ENCODE data around the gene GTPBP1.

Gene GTPBP1

DNA sequence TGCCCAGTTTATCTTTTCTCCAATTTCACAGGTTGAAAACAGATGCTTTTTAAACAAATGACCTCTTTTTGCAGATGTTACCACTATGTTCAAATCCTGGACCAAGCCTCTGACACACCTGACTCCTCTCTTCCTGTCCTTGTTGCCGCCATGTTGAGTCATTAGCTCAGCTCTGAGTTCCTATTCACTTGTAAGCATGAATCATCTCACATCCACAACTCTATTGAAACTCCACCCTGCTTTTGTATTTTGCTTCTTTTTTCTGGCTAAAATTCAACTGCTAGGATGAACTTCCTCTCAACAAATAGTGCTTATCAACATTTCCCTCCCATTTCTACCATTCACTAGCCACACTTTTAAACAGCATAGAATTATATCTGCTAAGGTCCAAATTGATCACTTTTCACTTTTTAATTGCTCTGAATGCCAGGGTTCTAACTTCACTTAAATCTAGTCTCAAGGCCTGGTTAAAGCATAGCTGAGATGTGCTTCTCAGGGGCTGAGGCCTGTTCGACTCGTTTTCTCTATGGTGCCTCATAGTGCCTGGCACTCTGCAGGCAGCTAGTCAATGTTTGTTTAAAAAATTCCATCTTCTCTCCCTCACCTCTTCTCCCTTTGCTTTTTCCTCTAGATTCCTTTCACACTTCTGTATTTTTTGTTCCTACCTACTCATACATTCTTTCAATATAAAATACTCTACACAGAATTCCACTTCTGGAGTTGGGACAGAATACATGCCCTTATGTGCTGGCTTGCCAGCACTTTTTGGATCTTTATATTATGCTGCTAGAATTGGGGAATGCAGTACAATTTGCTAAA is 8.9 kb upstream of the GTPBP1 start:
- peak overlapping the region; percentile 95 for H3K4me3 Mint-ChIP-seq
- no peak for DNase-seq
- peak overlapping the region; percentile 37 for H3K27ac Mint-ChIP-seq
- H3K27me3 Mint-ChIP-seq (ENCODE audit: low read depth, poor library complexity), result no peaks in the 10 kb centered on the region
- TF ChIP-seq, protein P1, sequence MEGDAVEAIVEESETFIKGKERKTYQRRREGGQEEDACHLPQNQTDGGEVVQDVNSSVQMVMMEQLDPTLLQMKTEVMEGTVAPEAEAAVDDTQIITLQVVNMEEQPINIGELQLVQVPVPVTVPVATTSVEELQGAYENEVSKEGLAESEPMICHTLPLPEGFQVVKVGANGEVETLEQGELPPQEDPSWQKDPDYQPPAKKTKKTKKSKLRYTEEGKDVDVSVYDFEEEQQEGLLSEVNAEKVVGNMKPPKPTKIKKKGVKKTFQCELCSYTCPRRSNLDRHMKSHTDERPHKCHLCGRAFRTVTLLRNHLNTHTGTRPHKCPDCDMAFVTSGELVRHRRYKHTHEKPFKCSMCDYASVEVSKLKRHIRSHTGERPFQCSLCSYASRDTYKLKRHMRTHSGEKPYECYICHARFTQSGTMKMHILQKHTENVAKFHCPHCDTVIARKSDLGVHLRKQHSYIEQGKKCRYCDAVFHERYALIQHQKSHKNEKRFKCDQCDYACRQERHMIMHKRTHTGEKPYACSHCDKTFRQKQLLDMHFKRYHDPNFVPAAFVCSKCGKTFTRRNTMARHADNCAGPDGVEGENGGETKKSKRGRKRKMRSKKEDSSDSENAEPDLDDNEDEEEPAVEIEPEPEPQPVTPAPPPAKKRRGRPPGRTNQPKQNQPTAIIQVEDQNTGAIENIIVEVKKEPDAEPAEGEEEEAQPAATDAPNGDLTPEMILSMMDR (IDR thresholded peaks at IDR 0.05), result no peak
- no peaks in the 10 kb centered on the region for H3K9me3 Mint-ChIP-seq
- H3K36me3 Mint-ChIP-seq (ENCODE audit: low read depth), result peaks cover 38% of the 10 kb centered on the region
- peaks cover 47% of the 10 kb centered on the region for H3K4me1 Mint-ChIP-seq

DNA sequence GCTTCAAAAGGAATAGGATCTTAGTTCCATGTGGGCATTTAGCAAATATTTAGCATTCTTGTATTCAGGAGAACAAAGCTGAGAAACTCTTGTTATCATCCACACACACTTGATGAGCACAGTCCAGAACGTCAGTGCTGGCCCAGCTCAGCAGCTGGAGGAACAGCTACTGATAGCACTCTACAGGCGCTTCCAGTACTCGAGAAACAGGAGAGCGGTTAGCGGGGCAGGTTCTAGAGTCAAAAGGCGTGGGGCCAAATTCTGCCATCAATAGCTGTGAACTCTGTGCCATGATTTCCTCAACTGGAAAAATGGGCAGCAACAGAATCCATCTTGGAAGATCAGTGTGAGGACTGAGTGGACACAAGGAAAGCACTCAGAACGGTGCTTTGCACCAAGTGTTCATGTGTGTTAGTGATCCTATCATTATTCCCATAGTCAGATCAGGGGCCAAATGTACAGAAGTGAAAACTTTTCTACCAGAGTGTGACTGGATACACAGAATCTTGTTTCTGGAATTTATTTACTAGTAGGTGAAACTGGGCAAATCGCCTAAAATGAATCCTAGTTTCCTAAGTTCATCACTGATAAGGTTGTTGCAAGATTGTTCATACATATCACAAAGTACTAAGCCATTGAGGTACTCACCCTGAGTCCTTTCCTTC is 8.2 kb upstream of the GTPBP1 start:
- peak overlapping the region; percentile 95 for H3K4me3 Mint-ChIP-seq
- TF ChIP-seq, protein P1 (IDR thresholded peaks at IDR 0.05), result no peak
- peaks cover 49% of the 10 kb centered on the region for H3K4me1 Mint-ChIP-seq
- H3K9me3 Mint-ChIP-seq, result no peaks in the 10 kb centered on the region
- no peak for DNase-seq
- no peak overlapping the region for H3K27ac Mint-ChIP-seq
- H3K36me3 Mint-ChIP-seq (ENCODE audit: low read depth), result peaks cover 33% of the 10 kb centered on the region
- no peaks in the 10 kb centered on the region for H3K27me3 Mint-ChIP-seq (ENCODE audit: low read depth, poor library complexity)

DNA sequence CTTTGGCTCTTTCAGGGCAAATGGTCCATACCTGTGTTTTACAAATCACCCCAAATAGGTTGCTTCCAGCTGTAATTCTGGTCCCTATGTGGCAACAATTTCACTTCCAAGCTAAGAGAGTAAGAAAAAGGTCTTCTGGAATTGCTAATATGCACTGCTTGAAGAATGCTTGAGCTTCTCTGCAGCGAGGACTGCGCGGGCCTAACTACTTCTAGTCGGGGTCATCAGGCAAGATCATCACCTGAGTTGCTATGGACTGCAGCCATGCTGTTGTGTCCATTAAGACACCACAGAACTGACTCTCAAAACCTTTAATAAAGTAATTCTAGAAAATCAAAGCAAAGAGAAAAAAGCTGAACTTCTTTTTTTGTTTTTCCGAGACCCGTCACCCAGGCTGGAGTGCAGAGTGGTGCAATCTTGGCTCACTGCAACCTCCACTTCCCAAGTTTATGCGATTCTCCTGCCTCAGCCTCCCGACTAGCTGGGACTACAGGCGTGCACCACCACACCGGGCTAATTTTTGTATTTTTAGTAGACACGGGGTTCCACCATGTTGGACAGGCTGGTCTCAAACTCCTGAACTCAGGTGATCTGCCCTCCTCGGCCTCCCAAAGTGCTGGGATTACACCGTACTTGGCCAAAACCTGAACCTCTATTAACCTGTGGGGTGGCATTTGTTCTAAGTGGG is 7.2 kb upstream of the GTPBP1 start:
- Mint-ChIP-seq H3K4me3 (peak overlapping the region; percentile 95), H3K27ac (no peak overlapping the region), H3K9me3 (no peaks in the 10 kb centered on the region), H3K36me3 (ENCODE audit: low read depth) (peaks cover 24% of the 10 kb centered on the region), H3K4me1 (peaks cover 49% of the 10 kb centered on the region), H3K27me3 (ENCODE audit: low read depth, poor library complexity) (no peaks in the 10 kb centered on the region)
- TF ChIP-seq, protein P1 (IDR thresholded peaks at IDR 0.05), result no peak
- no peak for DNase-seq

DNA sequence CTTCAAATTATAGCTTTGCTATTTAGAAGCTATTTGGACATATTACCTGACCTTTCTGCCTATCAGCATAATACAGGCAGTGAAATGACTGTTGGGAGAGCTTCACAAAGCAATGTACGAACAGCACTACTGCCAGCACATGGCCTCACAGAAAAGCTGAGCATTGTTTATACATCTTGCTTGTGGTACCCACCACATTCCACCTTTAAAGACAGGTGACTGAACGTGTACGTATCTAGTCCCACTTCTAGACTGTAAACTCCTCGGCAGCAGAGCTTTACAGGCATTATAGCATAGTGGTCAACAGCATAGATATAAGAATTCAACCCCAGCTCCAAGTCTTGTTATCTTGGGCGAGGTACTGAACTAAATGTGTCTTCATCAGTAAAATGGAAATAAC is 6.6 kb upstream of the GTPBP1 start:
- Mint-ChIP-seq H3K9me3 (no peaks in the 10 kb centered on the region), H3K4me1 (peaks cover 54% of the 10 kb centered on the region), H3K27me3 (ENCODE audit: low read depth, poor library complexity) (no peaks in the 10 kb centered on the region), H3K27ac (no peak overlapping the region), H3K4me3 (peak overlapping the region; percentile 95), H3K36me3 (ENCODE audit: low read depth) (peaks cover 21% of the 10 kb centered on the region)
- no peak for DNase-seq
- TF ChIP-seq, protein P1 (IDR thresholded peaks at IDR 0.05), result no peak

DNA sequence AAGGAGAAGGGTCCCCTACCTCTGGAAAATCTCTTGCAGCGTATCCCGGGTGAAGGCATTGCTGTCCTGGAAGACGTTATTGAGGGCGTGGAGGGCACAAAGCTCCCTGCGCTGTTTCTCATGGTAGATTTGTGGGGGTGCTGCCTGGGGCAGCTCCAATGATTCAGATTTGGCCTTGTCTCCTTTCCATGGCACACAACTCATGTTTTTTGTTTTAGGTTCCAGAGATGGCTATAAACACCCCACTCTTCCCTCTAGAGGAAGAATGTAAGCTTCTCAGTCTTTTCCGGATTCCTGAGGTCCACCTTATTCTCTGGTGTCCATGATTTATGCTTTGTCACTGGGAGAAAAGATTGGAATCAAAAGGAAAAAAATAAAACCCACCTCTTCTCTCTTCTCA is 6.0 kb upstream of the GTPBP1 start:
- TF ChIP-seq, protein P1 (IDR thresholded peaks at IDR 0.05), result no peak
- Mint-ChIP-seq H3K27me3 (ENCODE audit: low read depth, poor library complexity) (no peaks in the 10 kb centered on the region), H3K4me1 (peaks cover 60% of the 10 kb centered on the region), H3K36me3 (ENCODE audit: low read depth) (peaks cover 14% of the 10 kb centered on the region), H3K4me3 (peak overlapping the region; percentile 95), H3K9me3 (no peaks in the 10 kb centered on the region), H3K27ac (peak overlapping the region; percentile 87)
- no peak for DNase-seq

Data from nephron progenitor cell (in vitro differentiated cells).